K562 (cell line): ENCODE measurements around the gene APOM. TPM values are rescaled to one million over a fixed set of nuclear protein-coding genes. Genes with fewer than 3 reads are reported as not detected.

Source experiments
- ATAC-seq: fragments of 200-7000 bp; cut with Tn5 transposase; 3 replicates; pipeline ENCODE4 v1.9.1; 2020; ENCODE audit warnings: moderate library complexity
- BruUV-seq: library from RNA; stranded (reverse); fragments of 400-500 nt; replicated peaks from 2 replicates; lab custom pipeline; 2021; lab: Mats Ljungman, UMichigan
- CTCF ChIA-PET: fragments of 300-600 bp; formaldehyde crosslinking; extraction: SDS; loops from one replicate; lab custom pipeline; 2021; ENCODE audit warnings: low intra/inter-chr PET ratio; lab: Yijun Ruan, JAX
- POLR2A ChIA-PET: fragments of 300-600, 350-650 bp; sonication (Branson Sonifier 250); formaldehyde crosslinking; extraction: SDS; loops from one replicate; lab custom pipeline; 2021; ENCODE audit warnings: antibody characterized with exemption, inconsistent platforms; lab: Yijun Ruan, JAX
- DNase-seq, 4 experiments: peaks; one replicate each; pipeline versions ENCODE4 v3.0.0 to v3.0.0-alpha.2; 2011 to 2018; ENCODE audit warnings: low spot score in 3 of 4, mixed read lengths in 3 of 4; ENCODE audit errors: extremely low read depth in 1 of 4
- FAIRE-seq: peaks from 2 replicates; lab custom pipeline; 2011; peaks lifted over from hg19 to GRCh38; lab: Jason Lieb, UNC
- H2AFZ ChIP-seq: 2 replicates; pipeline ENCODE4 v1.6.0; 2011; ENCODE audit warnings: low read depth, low read length, control low read depth, inconsistent platforms
- H3K27ac ChIP-seq: fragments of 200-600 bp; 3 replicates; pipeline ENCODE4 v1.8.0; 2011; ENCODE audit warnings: low read depth, mild to moderate bottlenecking, control low read depth, inconsistent platforms, low read length, moderate library complexity, mixed read lengths; ENCODE audit errors: extremely low read depth
- H3K27me3 ChIP-seq, 2 experiments: fragments of 300-600 bp in 1 of 2; 2 replicates in 1 of 2; 3 replicates in 1 of 2; pipeline versions ENCODE4 v1.6.0 to v1.8.0; 2011; ENCODE audit warnings: inconsistent platforms in 2 of 2, low read length in 2 of 2, mild to moderate bottlenecking in 1 of 2, mixed read lengths in 1 of 2, moderate library complexity in 1 of 2; ENCODE audit not compliant: control insufficient read depth in 2 of 2, insufficient read depth in 2 of 2
- H3K36me3 ChIP-seq: fragments of 300-600 bp; 3 replicates; pipeline ENCODE4 v1.8.0; 2011; ENCODE audit warnings: mild to moderate bottlenecking, low read length, inconsistent platforms; ENCODE audit not compliant: control insufficient read depth, insufficient read depth
- H3K4me1 ChIP-seq, 2 experiments: fragments of 200-600 bp in 1 of 2; replicated peaks in 1 of 2; 2 replicates in 1 of 2; 3 replicates in 1 of 2; pipeline versions ENCODE4 v1.5.1 to v1.8.0; 2011; ENCODE audit warnings: inconsistent platforms in 2 of 2, low read length in 2 of 2, mild to moderate bottlenecking in 1 of 2, mixed read lengths in 1 of 2, moderate library complexity in 1 of 2; ENCODE audit not compliant: control insufficient read depth in 2 of 2, insufficient read depth in 2 of 2
- H3K4me2 ChIP-seq: 2 replicates; pipeline ENCODE4 v1.6.1; 2011; ENCODE audit warnings: low read length, control low read depth, inconsistent platforms, mixed read lengths; ENCODE audit not compliant: insufficient read depth
- H3K4me3 ChIP-seq: fragments of 200-600 bp; sonication (generic), shearing (Covaris generic); 2 replicates; pipeline ENCODE4 v1.5.1; 2016; ENCODE audit warnings: control low read depth, inconsistent platforms
- H3K79me2 ChIP-seq: fragments of 200-600 bp; 3 replicates; pipeline ENCODE4 v1.8.0; 2011; ENCODE audit warnings: low read length, inconsistent platforms; ENCODE audit not compliant: control insufficient read depth, insufficient read depth
- H3K9ac ChIP-seq, 2 experiments: 2 replicates each; pipeline versions ENCODE4 v1.6.0 to v1.6.1; 2011; ENCODE audit warnings: low read depth in 2 of 2, low read length in 2 of 2, control low read depth in 1 of 2, inconsistent platforms in 1 of 2, mild to moderate bottlenecking in 1 of 2, mixed read lengths in 1 of 2; ENCODE audit not compliant: insufficient read depth in 1 of 2
- H3K9me1 ChIP-seq: one replicate; pipeline ENCODE4 v1.6.0; 2011; ENCODE audit warnings: inconsistent platforms, mild to moderate bottlenecking, low read length, moderate library complexity; ENCODE audit not compliant: control insufficient read depth, insufficient read depth
- H3K9me3 ChIP-seq: replicated peaks from 2 replicates; pipeline ENCODE4 v1.5.1; 2011; ENCODE audit warnings: low read depth, low read length, inconsistent platforms; ENCODE audit not compliant: control insufficient read depth, insufficient read depth
- H4K20me1 ChIP-seq: replicated peaks from 2 replicates; pipeline ENCODE4 v1.6.1; 2011; ENCODE audit warnings: low read length, inconsistent platforms, mixed read lengths; ENCODE audit not compliant: control insufficient read depth, insufficient read depth
- ASH1L ChIP-seq: fragments of 450-650 bp; IDR thresholded peaks from 2 replicates; pipeline ENCODE4 v1.6.1; 2018; ENCODE audit warnings: borderline replicate concordance, mild to moderate bottlenecking, low read depth; ENCODE audit not compliant: partially characterized antibody
- IRF2 ChIP-seq: sonication (generic); formaldehyde crosslinking; IDR thresholded peaks from 2 replicates; pipeline ENCODE4 v1.8.1; 2022; ENCODE audit warnings: mild to moderate bottlenecking, missing genetic modification reagents
- KAT2B ChIP-seq: IDR thresholded peaks from one replicate; pipeline ENCODE4 v1.6.1; 2012; ENCODE audit warnings: low read depth, mild to moderate bottlenecking, control low read depth, inconsistent platforms, low read length, moderate library complexity
- MYBL2 ChIP-seq, 2 experiments: fragments of 450-650 bp in 1 of 2; sonication (generic) in 1 of 2; formaldehyde crosslinking in 1 of 2; IDR thresholded peaks; 2 replicates each; pipeline versions ENCODE4 v1.6.1 to v1.8.1; 2017 to 2022; ENCODE audit warnings: borderline replicate concordance in 1 of 2, inconsistent platforms in 1 of 2, low read depth in 1 of 2, mild to moderate bottlenecking in 1 of 2, missing genetic modification reagents in 1 of 2, moderate library complexity in 1 of 2
- RREB1 ChIP-seq: fragments of 250-450 bp; sonication (Bioruptor Pico); IDR thresholded peaks from 2 replicates; pipeline ENCODE4 v1.4.0; 2020
- SIN3B ChIP-seq: fragments of 450-650 bp; IDR thresholded peaks from 2 replicates; pipeline ENCODE4 v1.6.1; 2017; ENCODE audit warnings: low read depth, mild to moderate bottlenecking, moderate library complexity
- SMAD4 ChIP-seq: fragments of 250-450 bp; sonication (Bioruptor Pico); conservative IDR thresholded peaks from 2 replicates; pipeline ENCODE4 v1.8.0; 2021; ENCODE audit warnings: inconsistent platforms, mild to moderate bottlenecking, moderate library complexity
- SREBF1 ChIP-seq: fragments of 150-350 bp; IDR thresholded peaks from 2 replicates; pipeline ENCODE4 v1.6.1; 2014; ENCODE audit warnings: antibody characterized with exemption, low read depth, low read length, borderline replicate concordance
- ZNF57 ChIP-seq: fragments of 450-650 bp; formaldehyde crosslinking; IDR thresholded peaks from 2 replicates; pipeline ENCODE4 v1.4.0; 2020; ENCODE audit warnings: mild to moderate bottlenecking, moderate library complexity
- ZNF583 ChIP-seq: fragments of 250-450 bp; sonication (Bioruptor Pico); IDR thresholded peaks from 2 replicates; pipeline ENCODE4 v1.4.0; 2020
- ZNF655 ChIP-seq: fragments of 250-450 bp; sonication (Bioruptor Pico); IDR thresholded peaks from 2 replicates; pipeline ENCODE4 v1.5.0; 2021
- WGBS: fragments of 100-300 bp; shearing (Covaris generic); methylation state at CpG from one replicate; pipeline ENCODE4 v1.1.6; 2016; ENCODE audit warnings: low coverage, mixed read lengths; ENCODE audit not compliant: insufficient coverage; ENCODE audit errors: missing lambda C conversion rate; 5-methylcytosine and 5-hydroxymethylcytosine counted together
- in situ Hi-C: fragments of 300-500 bp; cut with MboI; formaldehyde crosslinking; loops from 4 replicates; pipeline ENCODE4 v1.15.0; 2018; ENCODE audit warnings: inconsistent platforms, mixed read lengths
- intact Hi-C: fragments of 100-400 bp; cut with micrococcal nuclease; formaldehyde crosslinking; loops from 2 replicates; pipeline ENCODE4 v1.14.2; 2022
- polyA plus RNA-seq, 8 experiments: library from polyadenylated mRNA; depleted of rRNA in 4 of 8; stranded (reverse) in 5 of 8; unstranded in 3 of 8; fragments of >200 nt; fragmentation: Nextera tagmentation in 2 of 8; fragmentation: Illumina TruSeq in 1 of 8; extraction: Ambion mirVana in 2 of 8; extraction: Trizol in 1 of 8; gene quantifications; 2 replicates each; pipeline versions ENCODE4 v1.2.1 to v1.2.3, GENCODE V29; 2011 to 2014; ENCODE audit warnings: inconsistent platforms in 1 of 8, missing spikeins in 1 of 8
- total RNA-seq, 7 experiments: library from RNA; depleted of rRNA in 6 of 7; stranded (reverse); fragments of >200 nt in 6 of 7; fragmentation: Illumina TruSeq in 2 of 7; extraction: Trizol in 2 of 7; gene quantifications; 2 replicates each; pipeline versions ENCODE4 v1.2.1 to v1.2.3, GENCODE V29; 2011 to 2021; ENCODE audit warnings: low replicate concordance in 1 of 7

Gene APOM
- total and polyA plus RNA-seq, 9 of the 15 experiments (the other 6 are each of a cell fraction or from before 2014, with no cell fraction given) = 5.7 to 24.3 (median 10.4) TPM

GRCh38 chr6:31619805-31620585 is 35.7 kb upstream of the APOM start:
- WGBS = 0% methylated on average over 49 of the region's 50 CpGs
- peak; percentile 93 to 100 (median 97) for DNase-seq
- intact Hi-C loops = loop anchor here (1.0 kb wide), 2 partner anchors 45 to 73 kb away; partner anchors contain the start of gene NFKBIL1
- TSS peak; percentile 98 for BruUV-seq
- FAIRE-seq = peak; percentile 95
- ChIA-PET POLR2A (interaction anchor here (0.7 to 12.4 kb wide), 17 partner anchors 10 to 214 kb away, joined by 3 to 274 read pairs (median 4); partner anchors contain the start of genes BAG6, DDX39B, GPANK1 and HSPA1B), CTCF (no interaction called here)
- Histone ChIP-seq H3K9me3 (no peaks in the 10 kb centered on the region), H4K20me1 (peaks cover 18% of the 10 kb centered on the region; the same call in 1 of the 2 replicates), H3K9ac (peak overlapping the region; percentile 90), H3K4me3 (peak overlapping the region; percentile 96), H3K36me3 (peaks cover 41% of the 10 kb centered on the region), H3K79me2 (peaks cover 42% of the 10 kb centered on the region), H2AFZ (peak overlapping the region; percentile 97), H3K4me2 (peak overlapping the region; percentile 87), H3K27me3 (no peaks in the 10 kb centered on the region), H3K27ac (peak overlapping the region; percentile 98), H3K4me1 (peaks cover 28 to 37% of the 10 kb centered on the region in 2 experiments), H3K9me1 (peaks cover 12% of the 10 kb centered on the region)
- ATAC-seq = peak; percentile 92
- in situ Hi-C loops = no loop called here
- TF ChIP-seq ZNF655 (CRISPR knock-in tag) (no peak), RREB1 (peak; percentile 95), SREBF1 (peak; percentile 25; the same call in 1 of the 2 replicates), IRF2 (CRISPR knock-in tag) (no peak), MYBL2 (IDR thresholded peaks at IDR 0.05; ENCODE audit: low read depth) (peak; percentile 96), MYBL2 (CRISPR knock-in tag; IDR thresholded peaks at IDR 0.05; ENCODE audit: borderline replicate concordance) (no peak), KAT2B (no peak), SMAD4 (peak; percentile 56; the same call in 1 of the 2 replicates), ASH1L (no peak), ZNF583 (peak; percentile 80; the same call in 1 of the 2 replicates), SIN3B (peak; percentile 90), ZNF57 (CRISPR knock-in tag) (0 out of 2 replicates have a peak, but pooled peaks have one; percentile 43)
